Vagina (tissue), 2 donors: ENCODE results near the gene PLOD2. TPM values are rescaled to one million over a fixed set of nuclear protein-coding genes. Genes with fewer than 3 reads are reported as not detected.

Experiments
- DNase-seq, 2 donors: peaks; one replicate each; pipeline ENCODE4 v3.0.0-alpha.2; 2017; ENCODE audit errors: extremely low spot score in 2 of 2
- H3K27ac ChIP-seq: fragments of 200-600 bp; sonication (generic); one replicate; pipeline ENCODE4 v1.5.1; 2019
- H3K27me3 ChIP-seq: fragments of 200-600 bp; sonication (generic); one replicate; pipeline ENCODE4 v1.5.1; 2019
- H3K36me3 ChIP-seq, 2 donors: fragments of 200-600 bp; sonication (generic); one replicate each; pipeline ENCODE4 v1.5.1; 2017 to 2019
- H3K4me1 ChIP-seq: fragments of 200-600 bp; sonication (generic); one replicate; pipeline ENCODE4 v1.5.1; 2019
- H3K4me3 ChIP-seq, 2 donors: fragments of 200-600 bp; sonication (generic); 1 replicate in 1 of 2; 2 replicates in 1 of 2; pipeline ENCODE4 v1.5.1; 2016 to 2019
- H3K9me3 ChIP-seq: fragments of 200-600 bp; sonication (generic); one replicate; pipeline ENCODE4 v1.5.1; 2019
- CTCF ChIP-seq, 3 experiments: fragments of 450-650 bp in 2 of 3; fragments of 200-600 bp in 1 of 3; sonication (generic) in 1 of 3; IDR thresholded peaks; one replicate each; pipeline ENCODE4 v1.5.1; 2017 to 2019; ENCODE audit warnings: antibody characterized with exemption in 3 of 3, mild to moderate bottlenecking in 2 of 3, moderate library complexity in 2 of 3
- POLR2A ChIP-seq, 2 donors: fragments of 450-650 bp; IDR thresholded peaks; one replicate each; pipeline ENCODE4 v1.6.1; 2017; ENCODE audit warnings: antibody characterized with exemption in 2 of 2, mild to moderate bottlenecking in 2 of 2, moderate library complexity in 2 of 2
- POLR2AphosphoS5 ChIP-seq, 2 donors: sonication (generic); formaldehyde crosslinking; IDR thresholded peaks; one replicate each; pipeline ENCODE4 v1.9.0; 2017; ENCODE audit warnings: antibody characterized with exemption in 2 of 2, mild to moderate bottlenecking in 2 of 2, low read depth in 1 of 2; ENCODE audit not compliant: insufficient read depth in 1 of 2
- intact Hi-C: fragments of 100-400 bp; cut with DNase I; formaldehyde crosslinking; loops from one replicate; pipeline ENCODE4 v1.15.1; 2023
- total RNA-seq: library from RNA; depleted of rRNA; stranded (reverse); fragments of >200 nt; gene quantifications from one replicate; pipeline ENCODE4 v1.2.3, GENCODE V29; 2016

Gene PLOD2
- total RNA-seq, 1 donor from 2014 or later = 27.0 TPM

GRCh38 chr3:146189519-146190173, 28.7 kb upstream of the PLOD2 start:
- Histone ChIP-seq H3K4me1 (peaks cover 4% of the 10 kb centered on the region), H3K4me3 (no peak overlapping the region), H3K36me3 (no peaks in the 10 kb centered on the region), H3K9me3 (no peaks in the 10 kb centered on the region), H3K27ac (no peak overlapping the region), H3K27me3 (no peaks in the 10 kb centered on the region)
- no peak for DNase-seq
- peak in 2 of 3 experiments; percentile 54 to 59 for TF ChIP-seq CTCF (IDR thresholded peaks at IDR 0.05)
- no peak for TF ChIP-seq POLR2A (IDR thresholded peaks at IDR 0.05)
- no peak for TF ChIP-seq POLR2AphosphoS5 (IDR thresholded peaks at IDR 0.05; ENCODE audit: insufficient read depth in 1 of 2, low read depth in 1 of 2)
- intact Hi-C loops = loop anchor here (5.0 kb wide), 1 partner anchor 122 kb away; no protein-coding TSS in a partner anchor

GRCh38 chr3:146187334-146187950, 26.5 kb upstream of the PLOD2 start:
- H3K36me3 ChIP-seq = no peaks in the 10 kb centered on the region
- intact Hi-C loops = loop anchor here (5.0 kb wide), 1 partner anchor 120 kb away; no protein-coding TSS in a partner anchor
- peaks cover 4% of the 10 kb centered on the region for H3K4me1 ChIP-seq
- no peaks in the 10 kb centered on the region for H3K27me3 ChIP-seq
- no peak overlapping the region for H3K4me3 ChIP-seq
- H3K9me3 ChIP-seq = no peaks in the 10 kb centered on the region
- no peak for DNase-seq
- no peak overlapping the region for H3K27ac ChIP-seq
- TF ChIP-seq CTCF (IDR thresholded peaks at IDR 0.05) (peak in 1 of 3 experiments; percentile 36), POLR2A (IDR thresholded peaks at IDR 0.05) (no peak), POLR2AphosphoS5 (IDR thresholded peaks at IDR 0.05; ENCODE audit: insufficient read depth in 1 of 2, low read depth in 1 of 2) (no peak)

GRCh38 chr3:146184241-146185015, 23.4 kb upstream of the PLOD2 start:
- Histone ChIP-seq H3K36me3 (no peaks in the 10 kb centered on the region), H3K27ac (no peak overlapping the region), H3K9me3 (no peaks in the 10 kb centered on the region), H3K4me1 (no peaks in the 10 kb centered on the region), H3K27me3 (no peaks in the 10 kb centered on the region), H3K4me3 (no peak overlapping the region)
- no peak for DNase-seq
- intact Hi-C loops = loop anchor here (5.0 kb wide), 1 partner anchor 117 kb away; no protein-coding TSS in a partner anchor
- no peak for TF ChIP-seq POLR2AphosphoS5 (IDR thresholded peaks at IDR 0.05; ENCODE audit: insufficient read depth in 1 of 2, low read depth in 1 of 2)
- no peak for TF ChIP-seq POLR2A (IDR thresholded peaks at IDR 0.05)
- TF ChIP-seq CTCF (IDR thresholded peaks at IDR 0.05) = no peak

GRCh38 chr3:146181216-146181615, 20.2 kb upstream of the PLOD2 start:
- Histone ChIP-seq H3K4me3 (no peak overlapping the region), H3K27ac (no peak overlapping the region), H3K4me1 (no peaks in the 10 kb centered on the region), H3K9me3 (no peaks in the 10 kb centered on the region), H3K36me3 (no peaks in the 10 kb centered on the region), H3K27me3 (no peaks in the 10 kb centered on the region)
- TF ChIP-seq CTCF (IDR thresholded peaks at IDR 0.05) (no peak), POLR2AphosphoS5 (IDR thresholded peaks at IDR 0.05; ENCODE audit: insufficient read depth in 1 of 2, low read depth in 1 of 2) (no peak), POLR2A (IDR thresholded peaks at IDR 0.05) (no peak)
- DNase-seq = no peak
- intact Hi-C loops = no loop called here
